MM.1S (cell line): ENCODE measurements around the gene ACTN3.

Experiments used
- DNase-seq: peaks from one replicate; pipeline ENCODE4 v3.0.0-alpha.2; 2015
- H2AFZ ChIP-seq: fragments of 300-600 bp; sonication (generic); 2 replicates; pipeline ENCODE4 v1.6.0; 2016; ENCODE audit warnings: antibody characterized with exemption, low read length
- H3F3A ChIP-seq: fragments of 300-600 bp; sonication (generic); 2 replicates; pipeline ENCODE4 v1.6.1; 2016; ENCODE audit warnings: mild to moderate bottlenecking, antibody characterized with exemption, low read length, moderate library complexity, mixed read lengths; ENCODE audit not compliant: insufficient read depth
- H3K27ac ChIP-seq: fragments of 300-600 bp; sonication (generic); 2 replicates; pipeline ENCODE4 v1.5.1; 2016; ENCODE audit warnings: mild to moderate bottlenecking, low read length
- H3K27me3 ChIP-seq: fragments of 300-600 bp; sonication (generic); replicated peaks from 2 replicates; pipeline ENCODE4 v1.6.0; 2016; ENCODE audit warnings: low read length; ENCODE audit not compliant: insufficient read depth
- H3K36me3 ChIP-seq: fragments of 300-600 bp; sonication (generic); replicated peaks from 2 replicates; pipeline ENCODE4 v1.6.1; 2016; ENCODE audit warnings: mild to moderate bottlenecking, low read length, mixed read lengths; ENCODE audit not compliant: insufficient read depth
- H3K4me1 ChIP-seq: fragments of 300-600 bp; sonication (generic); 2 replicates; pipeline ENCODE4 v1.6.1; 2016; ENCODE audit warnings: low read length, mixed read lengths
- H3K4me2 ChIP-seq: fragments of 300-600 bp; sonication (generic); 2 replicates; pipeline ENCODE4 v1.6.0; 2016; ENCODE audit warnings: low read depth, low read length
- H3K4me3 ChIP-seq: fragments of 300-600 bp; sonication (generic); 2 replicates; pipeline ENCODE4 v1.5.1; 2016; ENCODE audit warnings: low read length, mixed read lengths
- H3K79me2 ChIP-seq: fragments of 300-600 bp; sonication (generic); 2 replicates; pipeline ENCODE4 v1.6.1; 2016; ENCODE audit warnings: mixed run types, low read length, mixed read lengths
- H3K9ac ChIP-seq: fragments of 300-600 bp; sonication (generic); 2 replicates; pipeline ENCODE4 v1.6.1; 2016; ENCODE audit warnings: low read length, mixed read lengths
- H3K9me2 ChIP-seq: fragments of 300-600 bp; sonication (generic); replicated peaks from 2 replicates; pipeline ENCODE4 v1.6.1; 2016; ENCODE audit warnings: mild to moderate bottlenecking, low read length, mixed read lengths; ENCODE audit not compliant: insufficient read depth
- H3K9me3 ChIP-seq: fragments of 300-600 bp; sonication (generic); replicated peaks from 2 replicates; pipeline ENCODE4 v1.6.1; 2016; ENCODE audit warnings: mild to moderate bottlenecking, low read length, mixed read lengths; ENCODE audit not compliant: insufficient read depth
- H4K20me1 ChIP-seq: fragments of 300-600 bp; sonication (generic); 2 replicates; pipeline ENCODE4 v1.6.1; 2016; ENCODE audit warnings: mild to moderate bottlenecking, low read length, moderate library complexity, mixed read lengths; ENCODE audit not compliant: insufficient read depth
- CTCF ChIP-seq: fragments of 300-600 bp; sonication (generic); IDR thresholded peaks from 2 replicates; pipeline ENCODE4 v1.5.1; 2016; ENCODE audit warnings: antibody characterized with exemption, low read length, mixed read lengths
- EZH2 ChIP-seq: fragments of 300-600 bp; sonication (generic); optimal IDR thresholded peaks from 2 replicates; pipeline ENCODE3; 2017; ENCODE audit warnings: low read depth, mild to moderate bottlenecking, antibody characterized with exemption, low read length, mixed read lengths
- EZH2phosphoT487 ChIP-seq: fragments of 300-600 bp; sonication (generic); IDR thresholded peaks from 2 replicates; pipeline ENCODE4 v1.6.1; 2018; ENCODE audit warnings: antibody characterized with exemption, low read length

The ACTN3 gene

GRCh38 chr11:66567787-66568123 is 21.1 kb downstream of the ACTN3 start:
- H3K4me1 ChIP-seq = no peaks in the 10 kb centered on the region
- H3K36me3 ChIP-seq = no peaks in the 10 kb centered on the region
- H3F3A ChIP-seq = no peaks in the 10 kb centered on the region
- H3K4me2 ChIP-seq = peak overlapping the region; percentile 72
- H3K9me3 ChIP-seq = no peaks in the 10 kb centered on the region
- no peak for DNase-seq
- no peak overlapping the region for H3K9ac ChIP-seq
- no peaks in the 10 kb centered on the region for H4K20me1 ChIP-seq
- no peak overlapping the region for H3K27ac ChIP-seq
- TF ChIP-seq EZH2phosphoT487 (no peak), CTCF (no peak), EZH2 (no peak)
- H2AFZ ChIP-seq = peak overlapping the region; percentile 31; the same call in 1 of the 2 replicates
- H3K27me3 ChIP-seq = peaks cover 67% of the 10 kb centered on the region
- no peaks in the 10 kb centered on the region for H3K79me2 ChIP-seq
- no peaks in the 10 kb centered on the region for H3K9me2 ChIP-seq
- 0 out of 2 replicates have a peak overlapping the region, but pooled peaks have one; percentile 55 for H3K4me3 ChIP-seq

- Histone ChIP-seq H3K27ac (no peak within 1 kb of the TSS), H3K9me2 (no peaks in the 10 kb centered on the region), H4K20me1 (no peaks in the 10 kb centered on the region), H3K79me2 (no peaks in the 10 kb centered on the region), H3K4me1 (no peaks in the 10 kb centered on the region), H3K4me2 (peak within 1 kb of the TSS; percentile 72), H3K9ac (no peak within 1 kb of the TSS), H3K4me3 (peak within 1 kb of the TSS; percentile 55; the same call in 1 of the 2 replicates), H3K27me3 (peaks cover 62% of the 10 kb centered on the region), H3F3A (no peaks in the 10 kb centered on the region), H2AFZ (peak within 1 kb of the TSS; percentile 62), H3K36me3 (no peaks in the 10 kb centered on the region), H3K9me3 (no peaks in the 10 kb centered on the region)
- TF ChIP-seq EZH2 (no peak), EZH2phosphoT487 (no peak), CTCF (no peak)
- DNase-seq = peak; percentile 73
Measured at GRCh38 chr11:66568124-66568916, 21.6 kb downstream of the ACTN3 start, which contains the start of gene CTSF. TSS of gene CTSF (minus strand) at chr11:66568606. CDS start at chr11:66568486, 120 bp downstream.

GRCh38 chr11:66569076-66569475 is 22.4 kb downstream of the ACTN3 start:
- H3K9ac ChIP-seq = no peak overlapping the region
- no peaks in the 10 kb centered on the region for H3F3A ChIP-seq
- peaks cover 54% of the 10 kb centered on the region for H3K27me3 ChIP-seq
- H3K79me2 ChIP-seq = no peaks in the 10 kb centered on the region
- H3K9me3 ChIP-seq = no peaks in the 10 kb centered on the region
- no peak overlapping the region for H3K4me3 ChIP-seq
- H4K20me1 ChIP-seq = no peaks in the 10 kb centered on the region
- H3K4me1 ChIP-seq = no peaks in the 10 kb centered on the region
- H3K27ac ChIP-seq = no peak overlapping the region
- peak overlapping the region; percentile 62 for H2AFZ ChIP-seq
- no peak overlapping the region for H3K4me2 ChIP-seq
- H3K9me2 ChIP-seq = no peaks in the 10 kb centered on the region
- no peak for TF ChIP-seq CTCF
- no peaks in the 10 kb centered on the region for H3K36me3 ChIP-seq
- no peak for DNase-seq
